Measurements from ENCODE around the gene ATP9B.

DNA sequence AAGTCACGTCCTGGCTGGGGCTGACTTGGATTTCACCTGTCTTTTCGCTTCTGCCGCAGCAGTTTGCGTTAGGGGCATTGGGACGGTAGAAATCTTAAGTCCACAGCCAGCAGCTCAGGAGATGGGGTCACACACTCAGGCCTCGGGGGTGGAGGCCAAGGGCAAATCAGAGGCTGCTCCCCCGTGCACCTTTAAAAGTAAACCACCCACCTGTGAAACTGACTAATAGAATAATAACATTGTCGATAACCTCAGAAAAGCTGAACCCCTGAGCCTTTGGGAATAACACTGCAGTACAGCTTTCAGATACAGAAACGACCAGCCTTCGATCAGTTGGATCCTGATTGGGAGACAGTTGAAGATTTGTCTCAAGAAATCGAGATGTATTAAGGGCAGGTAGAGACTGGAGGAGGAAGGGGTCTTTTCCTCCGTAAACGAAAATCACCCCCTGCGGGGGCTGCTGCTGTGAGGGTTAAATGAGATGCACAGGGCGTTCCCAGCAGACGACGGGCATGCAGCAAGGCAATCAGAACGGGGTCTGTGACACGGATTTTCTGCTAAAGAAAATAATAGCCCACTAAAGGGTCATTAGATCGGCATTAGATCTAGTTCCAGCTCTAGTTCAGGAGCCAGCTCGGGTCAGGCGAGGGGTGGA is 310.2 kb downstream of the ATP9B start:
- TF ChIP-seq NFIC (IDR thresholded peaks at IDR 0.05; ENCODE audit: borderline replicate concordance) (no peak), SIN3A (IDR thresholded peaks at IDR 0.05; ENCODE audit: borderline replicate concordance, low read depth, low read length) (no peak), MXI1 (IDR thresholded peaks at IDR 0.05; ENCODE audit: low read depth, low read length) (no peak), FOXJ3 (CRISPR knock-in tag; IDR thresholded peaks at IDR 0.05) (no peak), EP300 (IDR thresholded peaks at IDR 0.05; ENCODE audit: borderline replicate concordance in 1 of 2, low read depth in 1 of 2, low read length in 1 of 2) (no peak), FOXM1 (IDR thresholded peaks at IDR 0.05; ENCODE audit: low read depth) (no peak), RAD21 (IDR thresholded peaks at IDR 0.05; ENCODE audit: low read length) (no peak), GABPA (IDR thresholded peaks at IDR 0.05; ENCODE audit: low read depth) (no peak), POLR2AphosphoS5 (IDR thresholded peaks at IDR 0.05; ENCODE audit: low read depth, low read length) (no peak)
- TF ChIP-seq, protein P1, sequence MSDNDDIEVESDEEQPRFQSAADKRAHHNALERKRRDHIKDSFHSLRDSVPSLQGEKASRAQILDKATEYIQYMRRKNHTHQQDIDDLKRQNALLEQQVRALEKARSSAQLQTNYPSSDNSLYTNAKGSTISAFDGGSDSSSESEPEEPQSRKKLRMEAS (IDR thresholded peaks at IDR 0.05; ENCODE audit: low read depth): no peak
- TF ChIP-seq, protein P2, sequence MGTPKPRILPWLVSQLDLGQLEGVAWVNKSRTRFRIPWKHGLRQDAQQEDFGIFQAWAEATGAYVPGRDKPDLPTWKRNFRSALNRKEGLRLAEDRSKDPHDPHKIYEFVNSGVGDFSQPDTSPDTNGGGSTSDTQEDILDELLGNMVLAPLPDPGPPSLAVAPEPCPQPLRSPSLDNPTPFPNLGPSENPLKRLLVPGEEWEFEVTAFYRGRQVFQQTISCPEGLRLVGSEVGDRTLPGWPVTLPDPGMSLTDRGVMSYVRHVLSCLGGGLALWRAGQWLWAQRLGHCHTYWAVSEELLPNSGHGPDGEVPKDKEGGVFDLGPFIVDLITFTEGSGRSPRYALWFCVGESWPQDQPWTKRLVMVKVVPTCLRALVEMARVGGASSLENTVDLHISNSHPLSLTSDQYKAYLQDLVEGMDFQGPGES (IDR thresholded peaks at IDR 0.05; ENCODE audit: low read depth, low read length): no peak
- TF ChIP-seq, protein P3, sequence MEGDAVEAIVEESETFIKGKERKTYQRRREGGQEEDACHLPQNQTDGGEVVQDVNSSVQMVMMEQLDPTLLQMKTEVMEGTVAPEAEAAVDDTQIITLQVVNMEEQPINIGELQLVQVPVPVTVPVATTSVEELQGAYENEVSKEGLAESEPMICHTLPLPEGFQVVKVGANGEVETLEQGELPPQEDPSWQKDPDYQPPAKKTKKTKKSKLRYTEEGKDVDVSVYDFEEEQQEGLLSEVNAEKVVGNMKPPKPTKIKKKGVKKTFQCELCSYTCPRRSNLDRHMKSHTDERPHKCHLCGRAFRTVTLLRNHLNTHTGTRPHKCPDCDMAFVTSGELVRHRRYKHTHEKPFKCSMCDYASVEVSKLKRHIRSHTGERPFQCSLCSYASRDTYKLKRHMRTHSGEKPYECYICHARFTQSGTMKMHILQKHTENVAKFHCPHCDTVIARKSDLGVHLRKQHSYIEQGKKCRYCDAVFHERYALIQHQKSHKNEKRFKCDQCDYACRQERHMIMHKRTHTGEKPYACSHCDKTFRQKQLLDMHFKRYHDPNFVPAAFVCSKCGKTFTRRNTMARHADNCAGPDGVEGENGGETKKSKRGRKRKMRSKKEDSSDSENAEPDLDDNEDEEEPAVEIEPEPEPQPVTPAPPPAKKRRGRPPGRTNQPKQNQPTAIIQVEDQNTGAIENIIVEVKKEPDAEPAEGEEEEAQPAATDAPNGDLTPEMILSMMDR (IDR thresholded peaks at IDR 0.05): no peak; the same call in 1 of the 2 replicates
